Stimulated activated CD8-positive, alpha-beta memory T cell treated with anti-CD3 and anti-CD28 coated beads, Interleukin-15, amount 100 ng/mL, for 1 hour (primary cell): ENCODE measurements around the gene DRC7.
"Not testable (repeated sequence)": the region's sequence is repeated elsewhere in the genome, so short reads cannot be mapped to it uniquely, and the experiment has no call there.

ENCODE experiments used
- DNase-seq: peaks from one replicate; pipeline ENCODE4 v3.0.0-alpha.2; 2020; ENCODE audit warnings: low read depth

DRC7 gene

DNA sequence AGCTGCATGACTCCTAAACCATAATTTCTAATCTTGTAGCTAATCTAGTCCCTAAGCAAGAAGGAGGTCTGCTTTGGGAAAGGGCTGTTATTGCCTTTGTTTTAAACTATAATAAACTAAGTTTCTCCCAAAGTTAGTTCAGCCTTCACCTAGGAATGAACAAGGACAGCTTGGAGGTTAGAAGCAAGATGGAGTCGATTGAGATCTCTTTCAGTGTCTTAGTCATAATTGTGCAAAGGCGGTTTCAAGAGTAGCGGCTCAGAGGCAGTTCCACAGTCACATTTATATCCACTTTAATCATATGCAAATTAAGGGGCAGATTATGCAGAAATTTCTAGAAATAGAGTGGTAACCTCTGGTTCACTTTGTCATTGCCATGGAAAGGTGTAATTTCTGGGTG lies 17.4 kb downstream of the DRC7 start:
- DNase-seq: no peak

- not testable (repeated sequence) for DNase-seq
Observed at GRCh38 chr16:57712569-57712968, 18.0 kb downstream of the DRC7 start.

DNA sequence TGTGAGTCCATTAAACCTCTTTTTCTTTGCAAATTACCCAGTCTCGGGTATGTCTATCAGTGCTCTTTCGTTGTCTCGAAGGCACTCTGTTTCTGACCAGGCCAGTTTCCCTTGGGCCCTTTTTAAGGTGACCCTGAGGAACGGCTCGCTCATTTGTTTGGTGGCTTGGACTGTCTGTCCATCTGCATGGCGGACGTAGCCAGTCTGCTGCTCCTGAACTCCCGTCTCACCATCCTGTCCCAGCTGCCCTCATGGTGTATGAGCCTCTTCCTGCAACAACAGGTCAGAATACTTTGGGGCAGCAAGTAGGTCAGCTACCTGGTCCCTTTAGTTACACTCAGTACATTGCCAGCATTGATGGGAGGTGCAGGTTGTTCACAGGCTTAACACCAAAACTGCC lies 19.0 kb downstream of the DRC7 start:
- no peak for DNase-seq

GRCh38 chr16:57714047-57714446 lies 19.4 kb downstream of the DRC7 start:
- DNase-seq: no peak

GRCh38 chr16:57720142-57720575 lies 25.6 kb downstream of the DRC7 start:
- DNase-seq: no peak

DNA sequence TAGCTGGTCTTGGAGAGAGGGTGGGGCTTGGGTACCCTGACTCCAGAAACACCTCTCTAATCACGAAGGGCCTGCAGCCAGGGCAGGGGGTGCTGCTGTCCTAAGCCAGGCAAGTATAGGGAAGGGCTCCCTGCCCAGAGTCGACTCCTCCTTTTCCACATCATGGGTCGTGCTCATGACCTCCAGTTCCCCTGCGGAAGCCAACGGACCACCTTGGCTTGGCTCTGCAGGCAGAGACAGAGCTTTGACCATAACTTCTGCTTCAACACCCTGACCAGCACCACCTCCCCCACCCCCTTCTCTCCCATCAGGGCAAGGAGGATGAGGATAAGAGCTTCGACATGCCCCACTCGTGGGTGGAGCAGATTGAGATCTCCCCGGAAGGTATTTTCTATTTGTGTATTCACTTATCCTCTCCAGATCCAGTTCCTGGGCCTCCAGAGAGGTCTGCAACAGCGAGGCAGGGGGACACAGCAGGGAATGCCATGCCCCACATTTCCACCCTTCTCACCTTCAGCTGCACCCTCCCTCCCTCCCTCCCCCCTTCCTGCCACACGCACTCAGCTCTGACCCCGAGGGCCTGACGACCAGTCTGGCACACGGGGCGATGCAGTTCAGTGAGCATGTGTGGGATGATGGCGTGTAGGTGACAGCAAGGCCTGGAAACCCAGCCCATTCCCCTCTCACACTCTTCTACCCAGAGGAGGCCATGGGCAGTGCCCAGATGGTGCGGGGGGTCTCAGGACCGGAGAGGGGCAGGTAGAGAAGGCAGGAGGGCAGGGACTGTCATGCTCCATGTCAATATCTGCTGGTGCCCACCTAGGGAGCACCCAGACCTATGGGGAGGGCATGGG lies 27.0 kb downstream of the DRC7 start:
- no peak for DNase-seq

GRCh38 chr16:57722210-57722499 lies 27.5 kb downstream of the DRC7 start:
- DNase-seq: no peak

GRCh38 chr16:57722651-57723050 lies 28.0 kb downstream of the DRC7 start:
- no peak for DNase-seq

DNA sequence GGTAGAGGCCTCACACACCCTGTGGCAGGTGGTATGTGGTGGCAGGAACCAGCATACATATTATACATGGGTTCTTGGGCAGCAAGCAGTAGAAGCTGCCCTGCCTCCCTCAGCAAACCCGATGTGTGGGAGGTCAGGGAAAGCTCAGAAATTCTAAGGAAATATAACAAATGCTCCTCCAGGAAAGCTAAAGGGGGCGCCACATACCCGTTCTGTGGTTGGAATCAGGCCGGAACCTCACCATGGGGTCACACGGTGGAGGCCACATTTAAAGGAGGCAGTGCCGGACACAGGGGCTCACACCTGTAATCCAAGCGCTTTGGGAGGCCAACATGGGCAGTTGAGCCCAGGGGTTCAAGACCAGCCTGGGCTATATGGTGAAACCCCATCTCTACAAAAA lies 28.6 kb downstream of the DRC7 start:
- no peak for DNase-seq

DNA sequence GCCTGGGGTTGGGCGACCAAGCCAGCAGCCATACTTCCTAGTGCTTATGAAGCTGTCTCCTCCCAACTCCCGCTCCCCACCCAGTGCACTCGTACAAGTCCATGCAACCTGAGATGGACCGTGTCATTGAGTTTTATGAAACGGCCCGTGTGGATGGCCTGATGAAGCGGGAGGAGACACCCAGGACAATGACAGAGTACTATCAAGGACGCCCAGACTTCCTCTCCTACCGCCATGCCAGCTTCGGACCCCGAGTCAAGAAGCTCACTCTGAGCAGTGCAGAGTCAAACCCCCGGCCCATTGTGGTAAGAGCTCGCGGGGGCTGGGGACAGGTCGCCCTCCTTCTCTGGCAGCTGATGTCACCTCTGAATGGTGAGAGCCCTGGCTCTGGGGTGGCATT lies 29.9 kb downstream of the DRC7 start:
- no peak for DNase-seq

DNA sequence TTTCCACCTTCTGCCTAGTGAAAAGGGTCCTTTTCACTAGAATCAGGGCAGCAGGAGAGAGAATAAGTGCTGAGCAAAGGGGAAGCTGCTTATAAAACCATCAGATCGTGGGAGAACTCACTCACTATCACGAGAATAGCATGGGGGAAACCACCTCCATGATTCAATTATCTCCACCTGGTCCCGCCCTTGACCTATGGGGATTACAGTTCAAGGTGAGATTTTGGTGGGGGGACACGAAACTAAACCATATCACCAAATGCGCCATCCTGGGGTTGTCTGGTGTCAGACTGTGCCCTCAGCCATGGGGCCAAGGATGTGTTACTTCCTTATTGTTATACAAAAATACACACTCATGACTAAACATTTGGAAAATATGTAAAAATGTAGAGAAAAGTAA lies 30.5 kb downstream of the DRC7 start:
- no peak for DNase-seq

- DNase-seq: no peak
Observed at GRCh38 chr16:57725554-57725953, 30.9 kb downstream of the DRC7 start.

DNA sequence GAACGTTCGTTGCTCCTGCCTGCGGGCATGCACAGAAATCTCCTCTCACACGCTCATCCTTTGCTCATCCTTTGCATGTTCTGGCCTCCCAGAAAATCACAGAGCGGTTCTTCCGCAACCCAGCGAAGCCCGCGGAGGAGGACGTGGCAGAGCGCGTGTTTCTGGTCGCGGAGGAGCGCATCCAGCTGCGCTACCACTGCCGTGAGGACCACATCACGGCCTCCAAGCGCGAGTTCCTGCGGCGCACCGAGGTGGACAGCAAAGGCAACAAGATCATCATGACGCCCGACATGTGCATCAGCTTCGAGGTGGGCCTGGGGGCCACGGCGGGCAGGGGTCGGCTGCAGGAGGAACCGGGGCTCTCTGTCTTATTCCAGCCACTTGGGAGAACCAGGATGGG lies 31.4 kb downstream of the DRC7 start:
- DNase-seq: no peak

GRCh38 chr16:57726433-57726947 lies 31.9 kb downstream of the DRC7 start:
- no peak for DNase-seq

- no peak for DNase-seq
Observed at GRCh38 chr16:57727610-57728009, 33.0 kb downstream of the DRC7 start.

DNA sequence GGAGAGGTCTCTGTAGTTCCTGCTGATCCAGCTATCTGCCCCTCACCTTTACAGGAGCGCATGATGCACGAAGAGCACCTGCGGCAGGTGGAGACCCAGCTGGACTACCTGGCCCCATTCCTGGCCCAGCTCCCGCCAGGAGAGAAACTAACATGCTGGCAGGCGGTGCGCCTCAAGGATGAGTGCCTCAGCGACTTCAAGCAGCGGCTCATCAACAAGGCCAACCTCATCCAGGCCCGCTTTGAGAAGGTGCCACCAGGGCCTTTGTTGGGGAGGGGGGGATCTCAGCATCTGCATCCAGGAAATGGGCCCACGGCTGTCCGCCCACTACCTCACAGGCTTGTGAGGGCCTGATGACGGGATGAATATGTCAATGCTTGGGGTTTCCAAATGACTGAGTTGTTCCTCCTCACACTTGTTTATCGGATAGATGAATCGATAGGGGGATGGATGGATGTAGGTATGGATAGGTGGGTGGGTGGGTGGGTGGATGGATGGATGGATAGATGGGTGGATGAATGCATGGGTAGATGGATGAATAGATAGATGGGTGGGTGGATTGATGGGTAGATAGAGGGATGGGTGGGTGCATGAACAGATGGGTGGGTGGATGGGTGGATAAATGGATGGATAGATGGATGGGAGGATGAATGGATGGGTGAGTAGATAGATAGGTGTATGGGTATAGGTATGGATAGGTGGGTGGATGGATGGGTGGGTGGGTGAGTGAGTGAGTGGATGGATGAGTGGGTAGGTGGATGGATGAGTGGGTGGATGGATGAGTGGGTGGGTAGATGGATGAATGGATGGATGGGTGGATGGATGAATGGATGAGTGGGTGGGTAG lies 34.0 kb downstream of the DRC7 start:
- DNase-seq: no peak

DNA sequence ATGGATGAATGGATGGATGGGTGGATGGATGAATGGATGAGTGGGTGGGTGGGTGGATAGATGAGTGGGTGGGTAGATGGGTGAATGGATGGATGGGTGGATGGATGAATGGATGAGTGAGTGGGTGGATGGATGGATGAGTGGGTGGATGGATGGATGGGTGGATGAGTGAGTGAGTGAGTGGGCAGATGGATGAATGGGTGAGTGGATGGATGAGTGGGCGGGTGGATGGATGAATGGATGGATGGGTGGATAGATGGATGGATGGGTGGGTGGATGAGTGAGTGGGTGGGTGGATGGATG lies 34.5 kb downstream of the DRC7 start:
- DNase-seq: no peak

DNA sequence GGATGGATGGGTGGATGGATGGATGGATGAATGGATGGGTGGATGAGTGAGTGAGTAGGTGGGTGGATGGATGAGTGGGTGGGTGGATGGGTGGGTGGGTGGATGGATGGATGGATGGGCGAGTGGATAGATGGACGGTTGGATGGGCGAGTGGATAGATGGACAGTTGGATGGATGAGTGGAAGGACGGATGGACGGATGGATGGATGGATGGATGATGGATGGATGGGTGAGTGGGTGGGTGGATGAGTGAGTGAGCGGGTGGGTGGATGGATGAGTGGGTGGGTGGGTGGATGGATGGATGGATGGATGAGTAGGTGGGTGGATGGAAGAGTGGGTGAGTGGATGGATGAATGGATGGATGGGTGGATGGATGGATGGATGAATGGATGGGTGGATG lies 35.2 kb downstream of the DRC7 start:
- not testable (repeated sequence) for DNase-seq

GRCh38 chr16:57730771-57731730 lies 36.4 kb downstream of the DRC7 start:
- no peak for DNase-seq

DNA sequence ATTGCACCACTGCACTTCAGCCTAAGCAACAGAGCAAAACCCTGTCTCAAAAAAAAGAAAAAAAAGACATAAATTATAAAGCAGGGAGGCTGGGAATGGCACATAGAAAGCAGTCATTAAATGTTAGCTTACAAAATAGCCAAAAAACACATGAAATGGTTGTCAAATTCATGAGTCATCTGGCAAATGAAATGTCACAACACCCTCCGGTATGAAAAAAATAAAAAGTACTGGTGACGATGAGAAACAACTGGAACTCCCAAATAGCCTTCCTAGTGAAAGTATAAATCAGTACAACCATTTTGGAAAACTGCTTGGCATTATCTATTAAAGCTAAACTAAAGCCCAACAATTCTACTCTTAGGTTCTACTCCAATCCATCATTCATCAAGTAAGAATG lies 37.4 kb downstream of the DRC7 start:
- DNase-seq: no peak

- DNase-seq: no peak
Observed at GRCh38 chr16:57732714-57733113, 38.1 kb downstream of the DRC7 start.

DNA sequence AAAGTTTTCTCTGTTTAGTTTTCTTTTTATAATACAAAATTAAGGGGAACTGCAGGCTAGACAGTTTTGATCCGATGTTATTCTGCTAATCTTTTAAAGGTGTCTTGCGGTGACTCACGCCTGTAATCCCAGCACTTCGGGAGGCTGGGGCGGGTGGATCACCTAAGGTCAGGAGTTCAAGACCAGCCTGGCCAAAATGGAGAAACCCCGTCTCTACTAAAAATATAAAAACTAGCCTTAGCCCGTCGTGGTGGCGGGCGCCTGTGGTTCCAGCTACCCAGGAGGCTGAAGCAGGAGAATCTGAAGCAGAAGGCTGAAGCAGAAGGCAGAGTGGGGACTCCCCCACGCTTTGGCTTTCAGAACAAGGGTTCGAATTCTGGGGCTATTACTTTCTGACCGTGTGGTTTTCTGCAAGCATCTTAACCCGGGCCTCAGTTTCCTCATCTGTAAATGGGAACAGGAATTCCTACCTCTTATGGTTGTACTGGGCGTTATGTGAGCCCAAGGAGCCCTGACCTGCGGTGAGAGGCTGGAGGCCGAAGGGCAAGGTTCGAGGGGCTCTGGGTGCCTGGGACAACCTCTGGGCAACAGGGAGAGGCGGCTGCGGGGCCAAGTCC lies 39.8 kb downstream of the DRC7 start:
- DNase-seq: no peak
